NCI-H2107 (cell line): ENCODE measurements around the gene PTPRB.

Experiments used
- DNase-seq: peaks from one replicate; lab custom pipeline; 2025; lab: John Stamatoyannopoulos, UW

PTPRB gene

GRCh38 chr12:70643939-70644338, 6.7 kb upstream of the PTPRB start:
- no peak for DNase-seq

- DNase-seq: no peak
Measured at GRCh38 chr12:70641691-70642090, 4.5 kb upstream of the PTPRB start.

- no peak for DNase-seq
Measured at GRCh38 chr12:70640901-70641300, 3.7 kb upstream of the PTPRB start.

GRCh38 chr12:70639535-70639934, 2.3 kb upstream of the PTPRB start:
- no peak for DNase-seq

- DNase-seq: no peak
Measured at GRCh38 chr12:70638639-70639360, 1.6 kb upstream of the PTPRB start.

- no peak for DNase-seq
Measured at GRCh38 chr12:70635755-70636154, 1.5 kb downstream of the PTPRB start.

GRCh38 chr12:70628701-70629480, 8.3 kb downstream of the PTPRB start:
- no peak for DNase-seq

- DNase-seq: no peak
Measured at GRCh38 chr12:70627677-70628076, 9.6 kb downstream of the PTPRB start.

GRCh38 chr12:70626180-70626579, 11.0 kb downstream of the PTPRB start:
- no peak for DNase-seq

- DNase-seq: no peak
Measured at GRCh38 chr12:70619471-70620152, 17.6 kb downstream of the PTPRB start.

GRCh38 chr12:70618371-70618770, 18.9 kb downstream of the PTPRB start:
- no peak for DNase-seq

- DNase-seq: no peak
Measured at GRCh38 chr12:70617450-70617849, 19.8 kb downstream of the PTPRB start.

GRCh38 chr12:70615174-70615866, 21.9 kb downstream of the PTPRB start:
- no peak for DNase-seq

- DNase-seq: no peak
Measured at GRCh38 chr12:70609739-70610491, 27.3 kb downstream of the PTPRB start.

- no peak for DNase-seq
Measured at GRCh38 chr12:70609203-70609602, 28.0 kb downstream of the PTPRB start.

- no peak for DNase-seq
Measured at GRCh38 chr12:70608184-70608583, 29.0 kb downstream of the PTPRB start.

GRCh38 chr12:70607107-70607506, 30.1 kb downstream of the PTPRB start:
- no peak for DNase-seq

- no peak for DNase-seq
Measured at GRCh38 chr12:70605976-70606375, 31.3 kb downstream of the PTPRB start.

GRCh38 chr12:70604662-70605061, 32.6 kb downstream of the PTPRB start:
- DNase-seq: no peak

- no peak for DNase-seq
Measured at GRCh38 chr12:70603044-70603443, 34.2 kb downstream of the PTPRB start.

GRCh38 chr12:70598467-70599193, 38.6 kb downstream of the PTPRB start:
- no peak for DNase-seq
